Breast epithelium (tissue), 4 donors: ENCODE results near the gene DMP1. TPM values are rescaled to one million over a fixed set of nuclear protein-coding genes. Genes with fewer than 3 reads are reported as not detected.

ENCODE experiments used
- DNase-seq, 2 donors: peaks; one replicate each; pipeline ENCODE4 v3.0.0-alpha.2; 2019; ENCODE audit warnings: low spot score in 2 of 2
- H3K27ac ChIP-seq, 2 donors: fragments of 200-600 bp; sonication (generic) in 1 of 2; one replicate each; pipeline ENCODE4 v1.5.1; 2016 to 2019; ENCODE audit warnings: mild to moderate bottlenecking in 1 of 2
- H3K27me3 ChIP-seq, 2 donors: fragments of 200-600 bp; sonication (generic) in 1 of 2; one replicate each; pipeline versions ENCODE4 v1.5.1 to v1.6.0; 2017 to 2019; ENCODE audit warnings: control low read depth in 1 of 2, mild to moderate bottlenecking in 1 of 2
- H3K36me3 ChIP-seq: fragments of 200-600 bp; one replicate; pipeline ENCODE4 v1.5.1; 2019
- H3K4me1 ChIP-seq, 2 donors: fragments of 200-600 bp; sonication (generic); one replicate each; pipeline ENCODE4 v1.5.1; 2016 to 2019; ENCODE audit warnings: control low read depth in 1 of 2
- H3K4me3 ChIP-seq, 3 donors: fragments of 200-600 bp; sonication (generic); 1 replicate in 2 of 3; 2 replicates in 1 of 3; pipeline ENCODE4 v1.5.1; 2016 to 2019; ENCODE audit warnings: mild to moderate bottlenecking in 3 of 3, moderate library complexity in 2 of 3
- H3K9me3 ChIP-seq, 2 donors: fragments of 200-600 bp; sonication (generic) in 1 of 2; one replicate each; pipeline ENCODE4 v1.5.1; 2016 to 2019; ENCODE audit warnings: control low read depth in 1 of 2
- CTCF ChIP-seq, 3 donors: fragments of 450-650 bp; IDR thresholded peaks; one replicate each; pipeline ENCODE4 v1.5.1; 2016 to 2017; ENCODE audit warnings: antibody characterized with exemption in 3 of 3, mild to moderate bottlenecking in 3 of 3, moderate library complexity in 3 of 3
- POLR2A ChIP-seq: fragments of 450-650 bp; IDR thresholded peaks from one replicate; pipeline ENCODE4 v1.6.1; 2016; ENCODE audit warnings: antibody characterized with exemption, mild to moderate bottlenecking, moderate library complexity
- POLR2AphosphoS5 ChIP-seq, 3 donors: sonication (generic); formaldehyde crosslinking; IDR thresholded peaks; one replicate each; pipeline ENCODE4 v1.6.1; 2017; ENCODE audit warnings: antibody characterized with exemption in 3 of 3
- intact Hi-C: fragments of 100-400 bp; cut with DNase I; formaldehyde crosslinking; loops from one replicate; pipeline ENCODE4 v1.15.1; 2023; ENCODE audit warnings: low total_unique reads
- total RNA-seq, 3 donors: library from RNA; depleted of rRNA; stranded (reverse); fragments of >200 nt; gene quantifications; one replicate each; pipeline ENCODE4 v1.1.0, GENCODE V29; 2016

DMP1 gene
- total RNA-seq, 3 donors from 2014 or later: not detected

DNA sequence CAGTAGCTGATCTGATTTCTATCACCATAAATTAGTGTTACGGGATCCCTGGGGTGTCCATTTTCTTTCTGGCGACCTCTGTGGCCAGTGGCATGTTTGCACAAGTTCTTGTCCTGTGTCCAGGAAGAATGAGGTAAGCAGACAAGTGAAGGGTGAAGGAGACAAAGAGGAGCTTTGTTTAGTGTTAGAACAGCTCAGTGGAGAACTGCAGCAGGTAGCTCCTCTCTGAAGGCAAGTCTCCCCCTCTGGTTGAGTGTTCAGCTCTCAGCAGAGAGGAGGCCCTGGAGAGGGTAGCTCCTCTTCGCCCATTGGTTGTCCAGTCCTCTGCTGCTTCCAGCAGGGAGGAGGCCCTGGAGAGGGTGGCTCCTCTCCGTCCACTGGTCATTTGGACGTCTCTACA lies 47.2 kb downstream of the DMP1 start:
- Histone ChIP-seq H3K27me3 (no peaks in the 10 kb centered on the region), H3K9me3 (peaks cover 12 to 22% of the 10 kb centered on the region in 2 donors), H3K4me1 (no peaks in the 10 kb centered on the region), H3K4me3 (no peak overlapping the region), H3K36me3 (no peaks in the 10 kb centered on the region), H3K27ac (no peak overlapping the region)
- intact Hi-C loops: no loop called here
- TF ChIP-seq CTCF (IDR thresholded peaks at IDR 0.05) (no peak), POLR2A (no peak), POLR2AphosphoS5 (IDR thresholded peaks at IDR 0.05) (no peak)
- DNase-seq: no peak

DNA sequence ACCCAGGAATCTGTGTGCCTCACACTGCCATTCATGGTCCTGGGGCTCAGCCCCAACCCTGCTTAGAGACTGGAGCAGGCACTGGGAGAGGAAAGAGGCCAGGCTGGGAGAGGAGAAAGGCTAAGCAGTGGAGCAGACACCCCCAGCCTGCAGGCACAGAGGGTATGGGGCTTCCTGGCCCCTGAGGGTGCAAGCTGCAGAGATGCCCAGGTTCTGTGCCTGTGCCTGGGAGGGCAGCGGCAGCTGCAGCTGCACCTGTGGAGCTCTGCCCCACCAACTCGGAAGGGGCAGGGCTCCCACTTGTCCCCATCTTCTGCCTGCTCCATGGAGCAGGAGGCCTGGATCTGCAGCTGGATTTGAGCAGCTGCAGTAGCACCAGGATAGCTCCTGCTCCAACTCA lies 47.9 kb downstream of the DMP1 start:
- Histone ChIP-seq H3K4me1 (no peaks in the 10 kb centered on the region), H3K27ac (no peak overlapping the region), H3K27me3 (no peaks in the 10 kb centered on the region), H3K9me3 (peaks cover 5 to 15% of the 10 kb centered on the region in 2 donors), H3K4me3 (no peak overlapping the region), H3K36me3 (no peaks in the 10 kb centered on the region)
- no peak for DNase-seq
- intact Hi-C loops: no loop called here
- TF ChIP-seq POLR2A: no peak
- no peak for TF ChIP-seq CTCF (IDR thresholded peaks at IDR 0.05)
- TF ChIP-seq POLR2AphosphoS5 (IDR thresholded peaks at IDR 0.05): no peak

- peaks cover under 1 to 11% of the 10 kb centered on the region in 2 donors for H3K9me3 ChIP-seq
- TF ChIP-seq POLR2AphosphoS5 (IDR thresholded peaks at IDR 0.05) (no peak), POLR2A (no peak), CTCF (IDR thresholded peaks at IDR 0.05) (no peak)
- no peak overlapping the region for H3K4me3 ChIP-seq
- intact Hi-C loops: no loop called here
- no peaks in the 10 kb centered on the region for H3K4me1 ChIP-seq
- DNase-seq: no peak
- H3K36me3 ChIP-seq: no peaks in the 10 kb centered on the region
- no peak overlapping the region for H3K27ac ChIP-seq
- no peaks in the 10 kb centered on the region for H3K27me3 ChIP-seq
Measured at GRCh38 chr4:87698394-87698793, 48.3 kb downstream of the DMP1 start.

DNA sequence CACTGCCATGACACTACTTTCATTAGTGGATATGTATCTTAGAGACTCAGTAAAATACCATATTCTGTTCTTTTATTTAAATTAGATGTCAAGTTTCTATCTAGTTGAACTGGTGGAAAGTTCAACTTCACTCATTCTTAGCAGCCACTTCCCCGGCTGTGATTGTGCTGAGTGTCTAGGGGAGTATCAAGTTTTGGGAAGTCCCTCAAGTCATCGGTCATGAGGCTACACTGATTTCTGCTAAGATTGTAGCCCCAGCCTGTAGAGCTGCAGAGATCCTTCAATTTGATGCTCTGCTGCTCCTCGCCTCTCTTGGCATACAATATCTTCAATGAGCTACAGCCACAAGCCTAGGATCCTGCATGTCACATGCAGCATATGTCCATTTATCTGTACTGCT lies 53.9 kb downstream of the DMP1 start:
- TF ChIP-seq POLR2AphosphoS5 (IDR thresholded peaks at IDR 0.05) (no peak), CTCF (IDR thresholded peaks at IDR 0.05) (no peak), POLR2A (no peak)
- intact Hi-C loops: no loop called here

DNA sequence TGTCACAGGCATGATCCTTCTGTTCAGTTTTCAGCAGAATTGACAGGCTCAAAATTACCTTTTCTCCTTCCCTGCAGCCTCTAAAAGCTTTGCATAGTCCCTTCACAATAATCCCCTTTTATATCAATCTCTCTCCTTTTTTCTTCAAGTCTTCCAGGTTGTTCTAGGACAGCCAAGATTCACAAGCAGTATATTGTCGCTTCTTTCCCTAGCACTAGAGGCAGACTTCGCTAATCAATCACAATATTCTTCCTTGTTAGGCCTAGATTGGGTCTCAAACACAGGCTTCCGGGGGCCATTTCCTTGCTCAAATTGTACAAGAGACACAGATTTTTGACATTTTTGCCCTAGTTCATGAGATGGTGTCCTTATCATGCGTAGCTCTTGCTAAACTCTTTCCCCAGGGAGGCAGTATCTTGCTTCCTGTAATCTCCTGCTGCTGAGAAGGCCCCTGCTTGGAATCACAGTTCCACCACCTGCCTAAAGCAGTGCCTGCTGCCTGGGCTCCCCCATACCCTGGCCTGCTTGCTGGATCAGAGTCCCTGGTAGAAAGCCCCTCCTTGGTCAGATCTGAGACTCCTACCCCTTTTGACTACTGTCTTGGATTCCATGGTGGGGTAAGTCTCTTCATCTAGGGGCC lies 57.3 kb downstream of the DMP1 start:
- no peaks in the 10 kb centered on the region for H3K9me3 ChIP-seq
- H3K4me3 ChIP-seq: no peak overlapping the region
- TF ChIP-seq POLR2A (no peak), CTCF (IDR thresholded peaks at IDR 0.05) (no peak), POLR2AphosphoS5 (IDR thresholded peaks at IDR 0.05) (no peak)
- no peak for DNase-seq
- intact Hi-C loops: no loop called here
- no peaks in the 10 kb centered on the region for H3K4me1 ChIP-seq
- H3K36me3 ChIP-seq: no peaks in the 10 kb centered on the region
- no peak overlapping the region for H3K27ac ChIP-seq
- no peaks in the 10 kb centered on the region for H3K27me3 ChIP-seq

More for the DNA sequence above, 53.9 kb downstream of the DMP1 start:
- Histone ChIP-seq H3K27ac (no peak overlapping the region), H3K36me3 (no peaks in the 10 kb centered on the region), H3K27me3 (no peaks in the 10 kb centered on the region), H3K4me1 (no peaks in the 10 kb centered on the region), H3K9me3 (no peaks in the 10 kb centered on the region), H3K4me3 (no peak overlapping the region)
- DNase-seq: no peak

Other genes starting within 250 kb of the DMP1 start
- gene NUDT9, start 227.7 kb upstream of the DMP1 start, total RNA-seq: 10 to 100 TPM; 20.5 to 38.8 (median 28.8) TPM
- gene SPARCL1, start 120.9 kb upstream of the DMP1 start, total RNA-seq: 100 to 1,000 TPM; 368 to 408 (median 371) TPM
- gene DSPP, start 41.8 kb upstream of the DMP1 start, total RNA-seq: under 1 TPM in 1 of 3 donors, not detected in 2; under 0.01 TPM
- not detected for gene IBSP, start 149.3 kb downstream of the DMP1 start, total RNA-seq
- not detected for gene MEPE, start 182.7 kb downstream of the DMP1 start, total RNA-seq